Mammary epithelial cell (primary cell): ENCODE measurements around the gene CARHSP1.

Experiments
- CTCF ChIP-seq, 2 donors: IDR thresholded peaks in 1 of 2; conservative IDR thresholded peaks in 1 of 2; 2 replicates each; pipeline ENCODE4 v1.5.1; 2011 to 2012; ENCODE audit warnings: inconsistent platforms in 2 of 2, low read length in 2 of 2, mild to moderate bottlenecking in 2 of 2, control low read depth in 1 of 2, low read depth in 1 of 2; ENCODE audit not compliant: insufficient read depth in 1 of 2; ENCODE audit errors: extremely low read depth in 1 of 2
- EZH2 ChIP-seq: IDR thresholded peaks from 2 replicates; pipeline ENCODE4 v1.6.1; 2012; ENCODE audit warnings: low read length, inconsistent platforms, borderline replicate concordance

- peak; percentile 32 to 36 for TF ChIP-seq CTCF (conservative IDR thresholded peaks at IDR 0.05 in 1 of 2, IDR thresholded peaks at IDR 0.05 in 1 of 2; ENCODE audit: extremely low read depth in 1 of 2, insufficient read depth in 1 of 2, low read depth in 1 of 2, low read length in 2 of 2)
- TF ChIP-seq EZH2: no peak
Measured at GRCh38 chr16:8905168-8905762, 36.5 kb upstream of the CARHSP1 start.
